ENCODE results near the gene ABCC1.

GRCh38 chr16:15947983-15948509 is 1.4 kb upstream of the ABCC1 start:
- no peak for TF ChIP-seq ZNF274 (IDR thresholded peaks at IDR 0.05; ENCODE audit: low read depth, low read length)
- TF ChIP-seq SUZ12 (IDR thresholded peaks at IDR 0.05; ENCODE audit: extremely low read depth, insufficient read depth, insufficient read length), result no peak
- no peak for TF ChIP-seq YY1 (IDR thresholded peaks at IDR 0.05; ENCODE audit: insufficient read depth, insufficient read length)

Measured in NT2/D1 (cell line).